ENCODE measurements around the gene ARVCF.

Gene ARVCF

GRCh38 chr22:20003304-20003703 lies 13.3 kb downstream of the ARVCF start:
- no peaks in the 10 kb centered on the region for H3F3A ChIP-seq (ENCODE audit: insufficient read depth, low read length)
- TF ChIP-seq EZH2 (IDR thresholded peaks at IDR 0.05; ENCODE audit: borderline replicate concordance, low read length) = no peak
- no peak for TF ChIP-seq CTCF (IDR thresholded peaks at IDR 0.05; ENCODE audit: low read length)
- H3K27me3 ChIP-seq (ENCODE audit: insufficient read depth, low read length) = peaks cover 3% of the 10 kb centered on the region; the same call in 1 of the 2 replicates
- H3K4me1 ChIP-seq (ENCODE audit: insufficient read depth, low read length, severe bottlenecking) = no peaks in the 10 kb centered on the region
- H3K9ac ChIP-seq (ENCODE audit: low read length) = no peak overlapping the region
- H3K4me2 ChIP-seq (ENCODE audit: low read length) = no peak overlapping the region
- H3K27ac ChIP-seq (ENCODE audit: low read depth, low read length, poor library complexity, severe bottlenecking) = no peak overlapping the region
- no peaks in the 10 kb centered on the region for H3K79me2 ChIP-seq (ENCODE audit: insufficient read depth, low read length)
- no peaks in the 10 kb centered on the region; the same call in 1 of the 2 replicates for H3K36me3 ChIP-seq (ENCODE audit: insufficient read depth, low read length)
- H3K9me2 ChIP-seq (ENCODE audit: low read depth, low read length) = no peaks in the 10 kb centered on the region
- no peak overlapping the region for H2AFZ ChIP-seq (ENCODE audit: low read length)
- H3K9me3 ChIP-seq (ENCODE audit: low read length) = peaks cover 19% of the 10 kb centered on the region
- H3K4me3 ChIP-seq (ENCODE audit: low read depth, low read length, poor library complexity, severe bottlenecking) = no peak overlapping the region
- no peaks in the 10 kb centered on the region for H4K20me1 ChIP-seq (ENCODE audit: insufficient read depth, low read length)

- H3K79me2 ChIP-seq (ENCODE audit: insufficient read depth, low read length) = no peaks in the 10 kb centered on the region
- H3K27me3 ChIP-seq (ENCODE audit: insufficient read depth, low read length) = peaks cover 5% of the 10 kb centered on the region; the same call in 1 of the 2 replicates
- H3K4me1 ChIP-seq (ENCODE audit: insufficient read depth, low read length, severe bottlenecking) = no peaks in the 10 kb centered on the region
- TF ChIP-seq CTCF (IDR thresholded peaks at IDR 0.05; ENCODE audit: low read length) (no peak), EZH2 (IDR thresholded peaks at IDR 0.05; ENCODE audit: borderline replicate concordance, low read length) (no peak)
- no peak overlapping the region for H2AFZ ChIP-seq (ENCODE audit: low read length)
- H3F3A ChIP-seq (ENCODE audit: insufficient read depth, low read length) = no peaks in the 10 kb centered on the region
- no peak overlapping the region for H3K4me3 ChIP-seq (ENCODE audit: low read depth, low read length, poor library complexity, severe bottlenecking)
- H3K27ac ChIP-seq (ENCODE audit: low read depth, low read length, poor library complexity, severe bottlenecking) = no peak overlapping the region
- no peaks in the 10 kb centered on the region for H4K20me1 ChIP-seq (ENCODE audit: insufficient read depth, low read length)
- no peaks in the 10 kb centered on the region for H3K9me2 ChIP-seq (ENCODE audit: low read depth, low read length)
- no peak overlapping the region for H3K9ac ChIP-seq (ENCODE audit: low read length)
- peaks cover 19% of the 10 kb centered on the region for H3K9me3 ChIP-seq (ENCODE audit: low read length)
- no peak overlapping the region for H3K4me2 ChIP-seq (ENCODE audit: low read length)
- no peaks in the 10 kb centered on the region; the same call in 1 of the 2 replicates for H3K36me3 ChIP-seq (ENCODE audit: insufficient read depth, low read length)
Observed at GRCh38 chr22:20002636-20003035, 14.0 kb downstream of the ARVCF start.

GRCh38 chr22:20002128-20002527 lies 14.5 kb downstream of the ARVCF start:
- no peak overlapping the region for H3K9ac ChIP-seq (ENCODE audit: low read length)
- H3K36me3 ChIP-seq (ENCODE audit: insufficient read depth, low read length) = no peaks in the 10 kb centered on the region; the same call in 1 of the 2 replicates
- no peaks in the 10 kb centered on the region for H3F3A ChIP-seq (ENCODE audit: insufficient read depth, low read length)
- H4K20me1 ChIP-seq (ENCODE audit: insufficient read depth, low read length) = no peaks in the 10 kb centered on the region
- TF ChIP-seq EZH2 (IDR thresholded peaks at IDR 0.05; ENCODE audit: borderline replicate concordance, low read length) (no peak), CTCF (IDR thresholded peaks at IDR 0.05; ENCODE audit: low read length) (no peak)
- H3K4me1 ChIP-seq (ENCODE audit: insufficient read depth, low read length, severe bottlenecking) = no peaks in the 10 kb centered on the region
- no peaks in the 10 kb centered on the region for H3K79me2 ChIP-seq (ENCODE audit: insufficient read depth, low read length)
- no peak overlapping the region for H3K27ac ChIP-seq (ENCODE audit: low read depth, low read length, poor library complexity, severe bottlenecking)
- H3K4me2 ChIP-seq (ENCODE audit: low read length) = no peak overlapping the region
- no peak overlapping the region for H2AFZ ChIP-seq (ENCODE audit: low read length)
- no peaks in the 10 kb centered on the region for H3K9me2 ChIP-seq (ENCODE audit: low read depth, low read length)
- H3K9me3 ChIP-seq (ENCODE audit: low read length) = peaks cover 19% of the 10 kb centered on the region
- H3K4me3 ChIP-seq (ENCODE audit: low read depth, low read length, poor library complexity, severe bottlenecking) = no peak overlapping the region
- peaks cover 5% of the 10 kb centered on the region; the same call in 1 of the 2 replicates for H3K27me3 ChIP-seq (ENCODE audit: insufficient read depth, low read length)

Measured in OCI-LY1 (cell line).